Measurements from ENCODE around the gene CDH8.

The CDH8 gene

GRCh38 chr16:61891460-61891859, 144.8 kb downstream of the CDH8 start:
- H3K36me3 Mint-ChIP-seq: no peaks in the 10 kb centered on the region
- no peaks in the 10 kb centered on the region for H3K4me1 Mint-ChIP-seq
- H3K9me3 Mint-ChIP-seq: peaks cover 4% of the 10 kb centered on the region
- no peak overlapping the region for H3K27ac Mint-ChIP-seq
- ATAC-seq (ENCODE audit: low read depth) (no peak), DNase-seq (ENCODE audit: low spot score in 2 of 2) (no peak)
- no peak overlapping the region for H3K4me3 Mint-ChIP-seq
- no peaks in the 10 kb centered on the region for H3K27me3 Mint-ChIP-seq

GRCh38 chr16:61890386-61890785, 145.9 kb downstream of the CDH8 start:
- Mint-ChIP-seq H3K4me1 (no peaks in the 10 kb centered on the region), H3K27ac (no peak overlapping the region), H3K27me3 (no peaks in the 10 kb centered on the region), H3K9me3 (peaks cover 1% of the 10 kb centered on the region), H3K36me3 (no peaks in the 10 kb centered on the region), H3K4me3 (no peak overlapping the region)
- DNase-seq (ENCODE audit: low spot score in 2 of 2): no peak
- ATAC-seq (ENCODE audit: low read depth): no peak

- no peak overlapping the region for H3K27ac Mint-ChIP-seq
- H3K4me1 Mint-ChIP-seq: no peaks in the 10 kb centered on the region
- H3K27me3 Mint-ChIP-seq: no peaks in the 10 kb centered on the region
- H3K36me3 Mint-ChIP-seq: no peaks in the 10 kb centered on the region
- H3K9me3 Mint-ChIP-seq: peaks cover 1% of the 10 kb centered on the region
- H3K4me3 Mint-ChIP-seq: no peak overlapping the region
- ATAC-seq (ENCODE audit: low read depth) (no peak), DNase-seq (ENCODE audit: low spot score in 2 of 2) (no peak)
Measured at GRCh38 chr16:61887903-61888302, 148.3 kb downstream of the CDH8 start.

- Mint-ChIP-seq H3K9me3 (peaks cover 6% of the 10 kb centered on the region), H3K4me3 (no peak overlapping the region), H3K36me3 (no peaks in the 10 kb centered on the region), H3K4me1 (no peaks in the 10 kb centered on the region), H3K27ac (no peak overlapping the region), H3K27me3 (no peaks in the 10 kb centered on the region)
- no peak for DNase-seq (ENCODE audit: low spot score in 2 of 2)
- ATAC-seq (ENCODE audit: low read depth): no peak
Measured at GRCh38 chr16:61885343-61885742, 150.9 kb downstream of the CDH8 start.

GRCh38 chr16:61879306-61879705, 156.9 kb downstream of the CDH8 start:
- Mint-ChIP-seq H3K27me3 (no peaks in the 10 kb centered on the region), H3K36me3 (no peaks in the 10 kb centered on the region), H3K9me3 (peaks cover 9% of the 10 kb centered on the region), H3K27ac (no peak overlapping the region), H3K4me3 (no peak overlapping the region), H3K4me1 (no peaks in the 10 kb centered on the region)
- DNase-seq (ENCODE audit: low spot score in 2 of 2) (no peak), ATAC-seq (ENCODE audit: low read depth) (no peak)

GRCh38 chr16:61877436-61877835, 158.8 kb downstream of the CDH8 start:
- Mint-ChIP-seq H3K27me3 (no peaks in the 10 kb centered on the region), H3K36me3 (no peaks in the 10 kb centered on the region), H3K27ac (no peak overlapping the region), H3K4me3 (no peak overlapping the region), H3K4me1 (no peaks in the 10 kb centered on the region), H3K9me3 (peaks cover 8% of the 10 kb centered on the region)
- no peak for DNase-seq (ENCODE audit: low spot score in 2 of 2)
- no peak for ATAC-seq (ENCODE audit: low read depth)

- Mint-ChIP-seq H3K9me3 (peaks cover 5% of the 10 kb centered on the region), H3K36me3 (no peaks in the 10 kb centered on the region), H3K4me3 (no peak overlapping the region), H3K27ac (no peak overlapping the region), H3K4me1 (no peaks in the 10 kb centered on the region), H3K27me3 (no peaks in the 10 kb centered on the region)
- ATAC-seq (ENCODE audit: low read depth) (no peak), DNase-seq (ENCODE audit: low spot score in 2 of 2) (no peak)
Measured at GRCh38 chr16:61872778-61873119, 163.5 kb downstream of the CDH8 start.

- Mint-ChIP-seq H3K9me3 (peaks cover 2% of the 10 kb centered on the region), H3K4me3 (no peak overlapping the region), H3K36me3 (no peaks in the 10 kb centered on the region), H3K27me3 (no peaks in the 10 kb centered on the region), H3K4me1 (no peaks in the 10 kb centered on the region), H3K27ac (no peak overlapping the region)
- DNase-seq (ENCODE audit: low spot score in 2 of 2) (no peak), ATAC-seq (ENCODE audit: low read depth) (no peak)
Measured at GRCh38 chr16:61871837-61872777, 164.1 kb downstream of the CDH8 start.

- Mint-ChIP-seq H3K4me3 (no peak overlapping the region), H3K36me3 (no peaks in the 10 kb centered on the region), H3K4me1 (no peaks in the 10 kb centered on the region), H3K27ac (no peak overlapping the region), H3K27me3 (no peaks in the 10 kb centered on the region), H3K9me3 (peaks cover 7% of the 10 kb centered on the region)
- ATAC-seq (ENCODE audit: low read depth) (no peak), DNase-seq (ENCODE audit: low spot score in 2 of 2) (no peak)
Measured at GRCh38 chr16:61862221-61863155, 173.8 kb downstream of the CDH8 start.

- H3K36me3 Mint-ChIP-seq: no peaks in the 10 kb centered on the region
- DNase-seq (ENCODE audit: low spot score in 2 of 2) (no peak), ATAC-seq (ENCODE audit: low read depth) (no peak)
- H3K27ac Mint-ChIP-seq: no peak overlapping the region
- no peaks in the 10 kb centered on the region for H3K4me1 Mint-ChIP-seq
- H3K4me3 Mint-ChIP-seq: no peak overlapping the region
- H3K9me3 Mint-ChIP-seq: peaks cover 8% of the 10 kb centered on the region
- no peaks in the 10 kb centered on the region for H3K27me3 Mint-ChIP-seq
Measured at GRCh38 chr16:61858988-61859387, 177.2 kb downstream of the CDH8 start.

- Mint-ChIP-seq H3K27ac (no peak overlapping the region), H3K9me3 (no peaks in the 10 kb centered on the region), H3K4me3 (no peak overlapping the region), H3K27me3 (no peaks in the 10 kb centered on the region), H3K4me1 (no peaks in the 10 kb centered on the region), H3K36me3 (no peaks in the 10 kb centered on the region)
- ATAC-seq (ENCODE audit: low read depth) (no peak), DNase-seq (ENCODE audit: low spot score in 2 of 2) (no peak)
Measured at GRCh38 chr16:61842666-61843065, 193.6 kb downstream of the CDH8 start.

- Mint-ChIP-seq H3K36me3 (no peaks in the 10 kb centered on the region), H3K27ac (no peak overlapping the region), H3K9me3 (peaks cover 7% of the 10 kb centered on the region), H3K27me3 (no peaks in the 10 kb centered on the region), H3K4me1 (no peaks in the 10 kb centered on the region), H3K4me3 (no peak overlapping the region)
- ATAC-seq (ENCODE audit: low read depth): no peak
- no peak for DNase-seq (ENCODE audit: low spot score in 2 of 2)
Measured at GRCh38 chr16:61836804-61837393, 199.3 kb downstream of the CDH8 start.

- H3K27ac Mint-ChIP-seq: no peak overlapping the region
- H3K36me3 Mint-ChIP-seq: no peaks in the 10 kb centered on the region
- ATAC-seq (ENCODE audit: low read depth) (no peak), DNase-seq (ENCODE audit: low spot score in 2 of 2) (no peak)
- H3K27me3 Mint-ChIP-seq: no peaks in the 10 kb centered on the region
- no peaks in the 10 kb centered on the region for H3K4me1 Mint-ChIP-seq
- H3K4me3 Mint-ChIP-seq: no peak overlapping the region
- H3K9me3 Mint-ChIP-seq: peaks cover 7% of the 10 kb centered on the region
Measured at GRCh38 chr16:61834082-61834481, 202.2 kb downstream of the CDH8 start.

- H3K9me3 Mint-ChIP-seq: peaks cover 2% of the 10 kb centered on the region
- no peak overlapping the region for H3K4me3 Mint-ChIP-seq
- DNase-seq (ENCODE audit: low spot score in 2 of 2) (no peak), ATAC-seq (ENCODE audit: low read depth) (no peak)
- H3K36me3 Mint-ChIP-seq: no peaks in the 10 kb centered on the region
- no peaks in the 10 kb centered on the region for H3K27me3 Mint-ChIP-seq
- H3K4me1 Mint-ChIP-seq: no peaks in the 10 kb centered on the region
- no peak overlapping the region for H3K27ac Mint-ChIP-seq
Measured at GRCh38 chr16:61831351-61831917, 204.8 kb downstream of the CDH8 start.
